ENCODE data around the gene BGN.

DNA sequence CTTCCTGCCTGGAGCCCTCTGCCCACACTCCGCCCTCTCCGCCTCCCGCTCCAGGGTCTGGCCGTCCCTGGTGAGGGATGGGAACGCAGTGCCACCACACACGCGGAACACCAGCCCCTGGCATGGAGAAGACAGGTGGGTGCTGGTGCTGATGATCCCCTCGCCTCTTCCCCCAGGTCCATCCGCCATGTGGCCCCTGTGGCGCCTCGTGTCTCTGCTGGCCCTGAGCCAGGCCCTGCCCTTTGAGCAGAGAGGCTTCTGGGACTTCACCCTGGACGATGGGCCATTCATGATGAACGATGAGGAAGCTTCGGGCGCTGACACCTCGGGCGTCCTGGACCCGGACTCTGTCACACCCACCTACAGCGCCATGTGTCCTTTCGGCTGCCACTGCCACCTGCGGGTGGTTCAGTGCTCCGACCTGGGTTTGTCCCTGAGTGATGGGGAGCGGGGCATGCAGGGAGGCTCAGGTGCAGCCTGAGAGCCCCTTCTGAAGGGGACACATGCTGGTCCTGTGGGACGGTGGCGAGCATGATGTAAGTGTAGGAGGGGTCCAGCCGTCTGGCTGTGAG lies 9.8 kb downstream of the BGN start:
- TF ChIP-seq, protein P1, sequence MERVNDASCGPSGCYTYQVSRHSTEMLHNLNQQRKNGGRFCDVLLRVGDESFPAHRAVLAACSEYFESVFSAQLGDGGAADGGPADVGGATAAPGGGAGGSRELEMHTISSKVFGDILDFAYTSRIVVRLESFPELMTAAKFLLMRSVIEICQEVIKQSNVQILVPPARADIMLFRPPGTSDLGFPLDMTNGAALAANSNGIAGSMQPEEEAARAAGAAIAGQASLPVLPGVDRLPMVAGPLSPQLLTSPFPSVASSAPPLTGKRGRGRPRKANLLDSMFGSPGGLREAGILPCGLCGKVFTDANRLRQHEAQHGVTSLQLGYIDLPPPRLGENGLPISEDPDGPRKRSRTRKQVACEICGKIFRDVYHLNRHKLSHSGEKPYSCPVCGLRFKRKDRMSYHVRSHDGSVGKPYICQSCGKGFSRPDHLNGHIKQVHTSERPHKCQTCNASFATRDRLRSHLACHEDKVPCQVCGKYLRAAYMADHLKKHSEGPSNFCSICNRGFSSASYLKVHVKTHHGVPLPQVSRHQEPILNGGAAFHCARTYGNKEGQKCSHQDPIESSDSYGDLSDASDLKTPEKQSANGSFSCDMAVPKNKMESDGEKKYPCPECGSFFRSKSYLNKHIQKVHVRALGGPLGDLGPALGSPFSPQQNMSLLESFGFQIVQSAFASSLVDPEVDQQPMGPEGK (CRISPR knock-in tag; IDR thresholded peaks at IDR 0.05; ENCODE audit: borderline replicate concordance) = no peak
- TF ChIP-seq, protein P2, sequence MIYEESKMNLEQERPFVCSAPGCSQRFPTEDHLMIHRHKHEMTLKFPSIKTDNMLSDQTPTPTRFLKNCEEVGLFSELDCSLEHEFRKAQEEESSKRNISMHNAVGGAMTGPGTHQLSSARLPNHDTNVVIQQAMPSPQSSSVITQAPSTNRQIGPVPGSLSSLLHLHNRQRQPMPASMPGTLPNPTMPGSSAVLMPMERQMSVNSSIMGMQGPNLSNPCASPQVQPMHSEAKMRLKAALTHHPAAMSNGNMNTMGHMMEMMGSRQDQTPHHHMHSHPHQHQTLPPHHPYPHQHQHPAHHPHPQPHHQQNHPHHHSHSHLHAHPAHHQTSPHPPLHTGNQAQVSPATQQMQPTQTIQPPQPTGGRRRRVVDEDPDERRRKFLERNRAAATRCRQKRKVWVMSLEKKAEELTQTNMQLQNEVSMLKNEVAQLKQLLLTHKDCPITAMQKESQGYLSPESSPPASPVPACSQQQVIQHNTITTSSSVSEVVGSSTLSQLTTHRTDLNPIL (CRISPR knock-in tag; IDR thresholded peaks at IDR 0.05; ENCODE audit: low read depth) = no peak
- TF ChIP-seq ESRRG (CRISPR knock-in tag; IDR thresholded peaks at IDR 0.05) (no peak), ZFP30 (CRISPR knock-in tag; IDR thresholded peaks at IDR 0.05) (no peak), CSDC2 (CRISPR knock-in tag; IDR thresholded peaks at IDR 0.05) (no peak), SNAI2 (CRISPR knock-in tag; IDR thresholded peaks at IDR 0.05) (no peak)

Measured in SK-N-SH treated with all-trans-retinoic acid at 6 μM for 48 hours (cell line).